ENCODE measurements around the gene SRPK1. TPM values are rescaled to one million over a fixed set of nuclear protein-coding genes. Genes with fewer than 3 reads are reported as not detected.

SRPK1 gene
- total RNA-seq, 1 donor from 2014 or later: 51.5 TPM

- peaks cover 23% of the 10 kb centered on the region for H3K4me1 Mint-ChIP-seq
- POLR2A ChIA-PET: no interaction called here
- H3K27me3 Mint-ChIP-seq: no peaks in the 10 kb centered on the region
- H3K4me3 Mint-ChIP-seq: no peak overlapping the region
- ATAC-seq (ENCODE audit: low read depth) (no peak), DNase-seq (no peak)
- H3K27ac Mint-ChIP-seq: no peak overlapping the region
- CTCF ChIA-PET: no interaction called here
- TF ChIP-seq CTCF (IDR thresholded peaks at IDR 0.05): no peak
- intact Hi-C loops (cut with micrococcal nuclease): no loop called here
- H3K9me3 Mint-ChIP-seq: no peaks in the 10 kb centered on the region
- peaks cover 36% of the 10 kb centered on the region for H3K36me3 Mint-ChIP-seq (ENCODE audit: low read depth)
These were observed 28.4 kb downstream of the SRPK1 start for GRCh38 chr6:35892482-35892881.

GRCh38 chr6:35879151-35879550, 41.7 kb downstream of the SRPK1 start:
- ATAC-seq (ENCODE audit: low read depth): no peak
- peaks cover 66% of the 10 kb centered on the region for H3K36me3 Mint-ChIP-seq (ENCODE audit: low read depth)
- CTCF ChIA-PET: no interaction called here

GRCh38 chr6:35876902-35877301, 44.0 kb downstream of the SRPK1 start:
- no peak overlapping the region for H3K27ac Mint-ChIP-seq
- intact Hi-C loops (cut with micrococcal nuclease): no loop called here
- POLR2A ChIA-PET: interaction anchor here (0.5 kb wide), 1 partner anchor 1648 kb away, joined by 3 read pairs; no protein-coding TSS in a partner anchor
- H3K27me3 Mint-ChIP-seq: no peaks in the 10 kb centered on the region
- H3K36me3 Mint-ChIP-seq (ENCODE audit: low read depth): peaks cover 57% of the 10 kb centered on the region
- DNase-seq (no peak), ATAC-seq (ENCODE audit: low read depth) (no peak)
- CTCF ChIA-PET: no interaction called here
- peaks cover 4% of the 10 kb centered on the region for H3K4me1 Mint-ChIP-seq
- no peak overlapping the region for H3K4me3 Mint-ChIP-seq
- no peak for TF ChIP-seq CTCF (IDR thresholded peaks at IDR 0.05)
- peaks cover 18% of the 10 kb centered on the region for H3K9me3 Mint-ChIP-seq

More at GRCh38 chr6:35879151-35879550, 41.7 kb downstream of the SRPK1 start:
- DNase-seq: no peak
- no peak for TF ChIP-seq CTCF (IDR thresholded peaks at IDR 0.05)
- Mint-ChIP-seq H3K4me1 (peaks cover 4% of the 10 kb centered on the region), H3K4me3 (no peak overlapping the region), H3K27me3 (no peaks in the 10 kb centered on the region), H3K27ac (no peak overlapping the region), H3K9me3 (peaks cover 20% of the 10 kb centered on the region)
- intact Hi-C loops (cut with micrococcal nuclease): no loop called here
- POLR2A ChIA-PET: no interaction called here

GRCh38 chr6:35874730-35875129, 46.2 kb downstream of the SRPK1 start:
- ATAC-seq (ENCODE audit: low read depth) (no peak), DNase-seq (no peak)
- CTCF ChIA-PET: no interaction called here
- H3K27ac Mint-ChIP-seq: no peak overlapping the region
- H3K4me1 Mint-ChIP-seq: peaks cover 4% of the 10 kb centered on the region
- POLR2A ChIA-PET: no interaction called here
- no peak overlapping the region for H3K4me3 Mint-ChIP-seq
- no peak for TF ChIP-seq CTCF (IDR thresholded peaks at IDR 0.05)
- peaks cover 51% of the 10 kb centered on the region for H3K36me3 Mint-ChIP-seq (ENCODE audit: low read depth)
- H3K9me3 Mint-ChIP-seq: peaks cover 2% of the 10 kb centered on the region
- H3K27me3 Mint-ChIP-seq: no peaks in the 10 kb centered on the region
- intact Hi-C loops (cut with micrococcal nuclease): no loop called here

- ChIA-PET CTCF (no interaction called here), POLR2A (no interaction called here)
- intact Hi-C loops (cut with micrococcal nuclease): no loop called here
These were observed 61.5 kb downstream of the SRPK1 start for GRCh38 chr6:35859367-35859766.

More at GRCh38 chr6:35859367-35859766, 61.5 kb downstream of the SRPK1 start:
- H3K9me3 Mint-ChIP-seq: no peaks in the 10 kb centered on the region
- H3K4me3 Mint-ChIP-seq: no peak overlapping the region
- TF ChIP-seq CTCF (IDR thresholded peaks at IDR 0.05): no peak
- no peaks in the 10 kb centered on the region for H3K27me3 Mint-ChIP-seq
- H3K4me1 Mint-ChIP-seq: no peaks in the 10 kb centered on the region
- ATAC-seq (ENCODE audit: low read depth) (no peak), DNase-seq (no peak)
- H3K36me3 Mint-ChIP-seq (ENCODE audit: low read depth): peaks cover 74% of the 10 kb centered on the region
- H3K27ac Mint-ChIP-seq: no peak overlapping the region

All from activated B cell treated with CpG ODN at 0.5 μM for 24 hours (primary cell).